Fibroblast of mammary gland (primary cell): ENCODE results near the gene CYP24A1.

Experiments used
- DNase-seq: peaks from one replicate; pipeline ENCODE4 v3.0.0-alpha.2; 2010; ENCODE audit warnings: low read depth
- H3K4me3 ChIP-seq: 2 replicates; pipeline ENCODE4 v1.5.1; 2011; ENCODE audit warnings: low read depth, mild to moderate bottlenecking, low read length, moderate library complexity; ENCODE audit not compliant: control insufficient read depth
- TF ChIP-seq, protein P1 (sequence below): conservative IDR thresholded peaks from 2 replicates; pipeline ENCODE4 v1.5.1; 2011; ENCODE audit warnings: low read depth, low read length, inconsistent platforms; ENCODE audit not compliant: control insufficient read depth, insufficient read depth

CYP24A1 gene

DNA sequence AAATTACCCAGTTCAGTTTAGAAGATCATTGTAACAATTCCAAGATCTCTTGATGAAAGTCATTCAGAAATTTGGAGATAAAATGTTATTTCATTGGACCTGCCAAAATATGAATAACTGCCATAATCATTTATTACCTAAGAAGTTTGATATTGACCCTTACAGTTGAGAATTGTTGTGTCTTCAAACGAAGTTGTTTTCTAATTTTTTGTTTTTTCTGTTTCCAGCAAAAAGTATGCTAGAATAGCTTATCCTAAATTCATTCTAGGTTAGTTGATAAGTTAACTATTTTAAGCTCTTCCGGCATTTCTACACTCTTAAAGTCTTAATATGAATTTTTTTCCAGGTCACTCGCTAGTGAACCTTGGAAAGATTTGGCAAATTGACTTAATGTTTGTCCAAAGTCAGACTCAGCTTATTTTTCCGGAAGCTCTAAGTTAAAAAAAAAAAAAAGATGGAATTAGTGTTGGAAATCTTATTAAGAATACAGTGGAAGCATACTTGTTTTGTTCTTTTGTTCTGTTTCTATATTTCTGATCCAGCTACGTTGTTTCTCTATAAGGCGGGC, 28.9 kb downstream of the CYP24A1 start:
- no peak for DNase-seq
- H3K4me3 ChIP-seq, result no peak overlapping the region
- TF ChIP-seq, protein P1, sequence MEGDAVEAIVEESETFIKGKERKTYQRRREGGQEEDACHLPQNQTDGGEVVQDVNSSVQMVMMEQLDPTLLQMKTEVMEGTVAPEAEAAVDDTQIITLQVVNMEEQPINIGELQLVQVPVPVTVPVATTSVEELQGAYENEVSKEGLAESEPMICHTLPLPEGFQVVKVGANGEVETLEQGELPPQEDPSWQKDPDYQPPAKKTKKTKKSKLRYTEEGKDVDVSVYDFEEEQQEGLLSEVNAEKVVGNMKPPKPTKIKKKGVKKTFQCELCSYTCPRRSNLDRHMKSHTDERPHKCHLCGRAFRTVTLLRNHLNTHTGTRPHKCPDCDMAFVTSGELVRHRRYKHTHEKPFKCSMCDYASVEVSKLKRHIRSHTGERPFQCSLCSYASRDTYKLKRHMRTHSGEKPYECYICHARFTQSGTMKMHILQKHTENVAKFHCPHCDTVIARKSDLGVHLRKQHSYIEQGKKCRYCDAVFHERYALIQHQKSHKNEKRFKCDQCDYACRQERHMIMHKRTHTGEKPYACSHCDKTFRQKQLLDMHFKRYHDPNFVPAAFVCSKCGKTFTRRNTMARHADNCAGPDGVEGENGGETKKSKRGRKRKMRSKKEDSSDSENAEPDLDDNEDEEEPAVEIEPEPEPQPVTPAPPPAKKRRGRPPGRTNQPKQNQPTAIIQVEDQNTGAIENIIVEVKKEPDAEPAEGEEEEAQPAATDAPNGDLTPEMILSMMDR, result no peak

DNA sequence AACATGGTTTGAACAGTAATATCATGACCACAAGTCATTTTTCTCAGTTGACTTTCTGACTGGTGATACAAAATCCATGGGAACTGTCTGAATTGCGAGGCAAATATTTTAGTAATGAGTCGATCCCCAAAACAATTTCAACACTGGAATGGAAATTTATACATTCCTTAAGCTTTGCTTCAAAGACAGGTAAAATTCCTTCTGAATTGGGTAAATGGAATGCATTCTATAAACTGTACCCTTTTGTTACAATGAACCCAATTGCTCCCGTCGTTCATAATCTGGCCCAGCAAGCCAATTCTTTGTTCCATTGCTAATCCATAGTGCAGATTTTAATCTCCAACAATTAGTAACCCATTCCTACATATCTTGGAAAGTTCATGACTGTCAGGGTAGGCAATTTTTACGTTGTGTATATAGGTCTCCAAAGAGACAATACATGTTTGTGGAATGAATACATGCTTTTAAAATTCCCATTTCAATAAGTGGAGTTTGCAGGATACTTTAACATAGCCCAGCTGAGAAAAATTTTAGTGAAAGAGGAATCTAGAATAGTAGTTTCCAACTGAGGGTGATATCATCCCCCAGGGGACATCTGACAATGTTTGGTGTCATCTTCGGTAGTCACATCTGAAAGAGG, 32.7 kb downstream of the CYP24A1 start:
- no peak overlapping the region for H3K4me3 ChIP-seq
- TF ChIP-seq, protein P1, result no peak
- DNase-seq, result peak; percentile 53

DNA sequence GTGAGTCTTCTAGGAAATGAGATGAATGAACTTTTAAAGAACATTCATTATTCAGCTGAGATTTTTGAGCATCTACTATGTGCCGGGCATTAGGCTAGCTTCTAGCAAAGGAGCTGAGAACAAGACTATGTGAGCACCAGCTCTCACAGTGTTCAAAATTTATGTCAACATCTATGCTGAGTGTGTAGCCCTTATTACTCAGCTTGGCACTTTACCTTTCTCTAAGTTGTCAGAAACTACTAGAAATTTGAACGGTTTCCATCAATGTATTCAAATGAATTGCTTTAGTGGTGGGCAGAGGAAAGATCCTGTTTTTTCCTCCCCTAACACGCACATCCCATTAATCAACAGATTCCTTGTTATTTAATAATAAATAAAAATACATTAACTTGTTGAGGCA, 33.3 kb downstream of the CYP24A1 start:
- no peak overlapping the region for H3K4me3 ChIP-seq
- TF ChIP-seq, protein P1, result no peak
- DNase-seq, result no peak

GRCh38 chr20:54140067-54140466, 33.7 kb downstream of the CYP24A1 start:
- TF ChIP-seq, protein P1, result no peak
- DNase-seq, result no peak
- H3K4me3 ChIP-seq, result no peak overlapping the region

DNA sequence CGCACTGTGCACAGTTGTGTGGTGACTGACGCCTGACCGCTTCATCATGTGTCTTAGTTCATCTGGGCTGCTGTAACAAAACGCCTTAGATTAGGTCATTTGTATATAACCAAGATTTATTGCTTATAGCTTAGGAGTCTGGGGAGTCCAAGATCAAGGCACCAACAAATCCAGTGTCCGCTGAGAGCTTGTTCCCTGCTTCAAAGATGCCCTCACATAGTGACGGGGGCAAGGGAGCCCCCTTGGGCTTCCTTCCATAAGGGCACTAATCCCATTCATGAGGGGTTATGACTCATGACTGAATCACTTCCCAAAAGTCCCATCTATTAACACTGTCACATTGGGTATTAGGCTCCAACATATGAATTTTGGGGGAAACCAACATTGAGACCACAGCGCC, 34.6 kb downstream of the CYP24A1 start:
- DNase-seq, result peak; percentile 37
- H3K4me3 ChIP-seq, result no peak overlapping the region
- TF ChIP-seq, protein P1, result no peak

GRCh38 chr20:54138427-54138826, 35.4 kb downstream of the CYP24A1 start:
- TF ChIP-seq, protein P1, result no peak
- H3K4me3 ChIP-seq, result no peak overlapping the region
- DNase-seq, result no peak

DNA sequence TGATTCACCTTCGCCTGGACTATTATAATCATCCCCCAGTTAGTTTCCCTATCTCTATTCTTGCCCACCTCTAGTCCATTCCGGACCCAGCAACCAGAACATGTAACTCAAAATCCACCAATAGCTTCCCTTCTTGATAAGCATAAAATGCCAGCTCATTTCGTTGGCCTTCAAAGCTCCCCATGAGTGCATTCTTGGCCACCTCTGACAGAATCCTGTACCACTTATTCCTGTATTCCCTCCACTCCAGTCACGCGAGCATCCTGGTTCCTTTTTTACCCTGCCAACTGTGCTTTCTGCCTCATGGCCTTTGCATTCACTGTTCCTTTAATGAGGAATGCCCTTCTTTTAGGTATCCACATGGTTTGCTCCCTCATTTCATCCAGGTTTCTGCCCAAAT, 36.7 kb downstream of the CYP24A1 start:
- TF ChIP-seq, protein P1, result no peak
- no peak overlapping the region for H3K4me3 ChIP-seq
- no peak for DNase-seq
